VCaP (cell line): Measurements from ENCODE around the gene MAFF.

Experiments used
- H3K27ac ChIP-seq: fragments of 450-650 bp; 2 replicates; pipeline ENCODE4 v1.5.1; 2017
- CTCF ChIP-seq: fragments of 450-650 bp; conservative IDR thresholded peaks from 2 replicates; pipeline ENCODE4 v1.5.1; 2017; ENCODE audit warnings: mild to moderate bottlenecking, moderate library complexity

The MAFF gene

GRCh38 chr22:38249803-38250642, 48.2 kb downstream of the MAFF start:
- no peak overlapping the region for H3K27ac ChIP-seq
- no peak for TF ChIP-seq CTCF

GRCh38 chr22:38250643-38251340, 49.0 kb downstream of the MAFF start:
- no peak overlapping the region for H3K27ac ChIP-seq
- no peak for TF ChIP-seq CTCF

GRCh38 chr22:38251341-38251692, 49.5 kb downstream of the MAFF start:
- TF ChIP-seq CTCF, result no peak
- no peak overlapping the region for H3K27ac ChIP-seq

- no peak for TF ChIP-seq CTCF
- H3K27ac ChIP-seq, result no peak overlapping the region
Observed at GRCh38 chr22:38255697-38256096, 53.9 kb downstream of the MAFF start.

GRCh38 chr22:38257181-38257580, 55.4 kb downstream of the MAFF start:
- no peak for TF ChIP-seq CTCF
- H3K27ac ChIP-seq, result peak overlapping the region; percentile 95

GRCh38 chr22:38257650-38258250, 56.0 kb downstream of the MAFF start:
- peak overlapping the region; percentile 95 for H3K27ac ChIP-seq
- TF ChIP-seq CTCF, result peak; percentile 42

- no peak for TF ChIP-seq CTCF
- H3K27ac ChIP-seq, result peak overlapping the region; percentile 95
Observed at GRCh38 chr22:38258895-38259294, 57.1 kb downstream of the MAFF start.
